ENCODE measurements around the gene HS2ST1. TPM values are rescaled to one million over a fixed set of nuclear protein-coding genes. Genes with fewer than 3 reads are reported as not detected.

Gene HS2ST1
- total RNA-seq, 2 donors from 2014 or later, result 6.5 to 10.4 TPM

GRCh38 chr1:86926883-86927282 is 12.4 kb downstream of the HS2ST1 start:
- no peak for TF ChIP-seq CTCF (IDR thresholded peaks at IDR 0.05)
- peaks cover 8% of the 10 kb centered on the region for H3K9me3 ChIP-seq
- H3K27ac ChIP-seq, result no peak overlapping the region
- no peak overlapping the region for H3K4me3 ChIP-seq
- DNase-seq (ENCODE audit: low spot score) (no peak), ATAC-seq (ENCODE audit: insufficient number of reproducible peaks, low FRiP score, low read depth) (no peak)
- no peaks in the 10 kb centered on the region for H3K4me1 ChIP-seq (ENCODE audit: control insufficient read depth in 1 of 2, low read depth in 2 of 2)
- no peaks in the 10 kb centered on the region for H3K36me3 ChIP-seq
- H3K27me3 ChIP-seq (replicated peaks; ENCODE audit: insufficient read depth), result no peaks in the 10 kb centered on the region

GRCh38 chr1:86928819-86929218 is 14.4 kb downstream of the HS2ST1 start:
- H3K4me3 ChIP-seq, result no peak overlapping the region
- no peaks in the 10 kb centered on the region for H3K36me3 ChIP-seq
- no peaks in the 10 kb centered on the region for H3K4me1 ChIP-seq (ENCODE audit: control insufficient read depth in 1 of 2, low read depth in 2 of 2)
- no peaks in the 10 kb centered on the region for H3K27me3 ChIP-seq (replicated peaks; ENCODE audit: insufficient read depth)
- TF ChIP-seq CTCF (IDR thresholded peaks at IDR 0.05), result no peak
- no peak overlapping the region for H3K27ac ChIP-seq
- DNase-seq (ENCODE audit: low spot score) (no peak), ATAC-seq (ENCODE audit: insufficient number of reproducible peaks, low FRiP score, low read depth) (no peak)
- H3K9me3 ChIP-seq, result no peaks in the 10 kb centered on the region

GRCh38 chr1:86933051-86933450 is 18.6 kb downstream of the HS2ST1 start:
- Histone ChIP-seq H3K27ac (no peak overlapping the region), H3K9me3 (no peaks in the 10 kb centered on the region), H3K36me3 (no peaks in the 10 kb centered on the region), H3K27me3 (replicated peaks; ENCODE audit: insufficient read depth) (no peaks in the 10 kb centered on the region), H3K4me3 (no peak overlapping the region), H3K4me1 (ENCODE audit: control insufficient read depth in 1 of 2, low read depth in 2 of 2) (no peaks in the 10 kb centered on the region)
- TF ChIP-seq CTCF (IDR thresholded peaks at IDR 0.05), result no peak
- ATAC-seq (ENCODE audit: insufficient number of reproducible peaks, low FRiP score, low read depth), result no peak
- DNase-seq (ENCODE audit: low spot score), result no peak

DNA sequence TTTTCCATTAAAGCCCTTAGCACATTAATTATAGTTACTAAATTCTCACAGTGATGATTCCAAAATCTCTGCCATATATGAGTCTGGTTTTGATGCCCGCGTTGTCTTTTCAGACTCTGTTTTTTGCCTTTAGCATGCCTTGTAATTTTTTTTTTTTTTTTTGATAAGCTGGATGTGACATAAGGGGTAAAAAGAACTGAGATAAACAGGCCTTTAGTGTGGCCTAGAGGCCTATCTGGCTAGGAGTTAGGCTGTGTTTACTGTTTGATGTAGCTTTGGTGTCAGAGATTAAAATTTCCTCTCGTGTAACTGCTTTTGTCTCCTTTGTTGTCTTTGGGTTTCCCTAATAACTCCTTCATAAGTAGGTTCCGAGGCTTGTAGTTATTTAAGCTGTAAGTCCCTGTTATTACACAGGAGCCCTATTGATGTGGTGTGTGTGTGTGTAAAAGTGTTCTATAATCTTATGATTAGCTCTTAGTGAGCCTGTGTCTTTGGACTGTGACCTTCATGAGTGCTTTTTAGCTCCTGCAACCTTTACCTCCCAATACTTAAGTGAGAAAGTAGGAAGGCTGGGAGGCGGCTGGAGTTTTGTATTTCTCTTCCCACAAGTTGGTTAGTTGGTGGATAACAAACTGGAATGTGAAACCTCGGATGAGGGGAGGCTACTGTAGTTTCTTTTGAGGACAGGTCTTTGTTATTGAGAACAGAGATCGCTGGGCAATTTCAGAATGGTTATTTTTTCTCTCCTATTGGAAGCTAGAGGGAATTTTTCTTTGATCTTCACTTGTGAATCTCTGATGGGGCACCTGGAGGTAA is 19.3 kb downstream of the HS2ST1 start:
- ATAC-seq (ENCODE audit: insufficient number of reproducible peaks, low FRiP score, low read depth) (no peak), DNase-seq (ENCODE audit: low spot score) (no peak)
- Histone ChIP-seq H3K27ac (no peak overlapping the region), H3K36me3 (no peaks in the 10 kb centered on the region), H3K9me3 (no peaks in the 10 kb centered on the region), H3K4me1 (ENCODE audit: control insufficient read depth in 1 of 2, low read depth in 2 of 2) (no peaks in the 10 kb centered on the region), H3K4me3 (no peak overlapping the region), H3K27me3 (replicated peaks; ENCODE audit: insufficient read depth) (no peaks in the 10 kb centered on the region)
- no peak for TF ChIP-seq CTCF (IDR thresholded peaks at IDR 0.05)

GRCh38 chr1:86938450-86938849 is 24.0 kb downstream of the HS2ST1 start:
- no peaks in the 10 kb centered on the region for H3K9me3 ChIP-seq
- ATAC-seq (ENCODE audit: insufficient number of reproducible peaks, low FRiP score, low read depth), result no peak
- no peak overlapping the region for H3K4me3 ChIP-seq
- no peak overlapping the region for H3K27ac ChIP-seq
- no peaks in the 10 kb centered on the region for H3K36me3 ChIP-seq
- no peak for TF ChIP-seq CTCF (IDR thresholded peaks at IDR 0.05)
- no peaks in the 10 kb centered on the region for H3K27me3 ChIP-seq (replicated peaks; ENCODE audit: insufficient read depth)
- peaks cover 0 to 4% of the 10 kb centered on the region in 2 donors for H3K4me1 ChIP-seq (ENCODE audit: control insufficient read depth in 1 of 2, low read depth in 2 of 2)
- no peak for DNase-seq (ENCODE audit: low spot score)

All from thoracic aorta (tissue), 2 donors.